Stimulated activated CD4-positive, alpha-beta T cell treated with anti-CD3 and anti-CD28 coated beads, Interleukin-4, amount 100 ng/mL, for 4 hours (primary cell): ENCODE data around the gene ANKLE2.

Experiments used
- DNase-seq, 2 experiments: peaks; one replicate each; pipeline ENCODE4 v3.0.0-alpha.2; 2020

Gene ANKLE2

DNA sequence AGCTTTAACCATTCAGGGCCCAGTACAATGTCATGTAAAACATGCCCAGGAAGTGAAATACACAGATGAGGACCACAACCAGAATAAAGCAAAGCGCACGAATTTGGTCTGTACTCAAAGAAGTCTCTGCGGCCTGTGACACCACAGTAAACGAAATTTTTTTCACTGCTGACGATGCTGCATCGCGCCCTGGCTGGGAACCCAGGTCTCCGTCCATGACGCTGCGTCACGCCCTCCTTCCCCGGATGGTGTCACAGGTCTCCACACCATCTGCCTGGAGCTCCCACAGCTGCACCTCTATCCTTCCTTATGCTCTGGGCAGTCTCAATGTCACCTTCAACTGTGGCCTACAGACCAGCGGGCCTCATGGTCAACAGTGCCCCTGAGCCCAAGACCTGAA, 17.8 kb downstream of the ANKLE2 start:
- no peak for DNase-seq

- no peak for DNase-seq
These were observed 20.0 kb downstream of the ANKLE2 start for GRCh38 chr12:132741620-132742019.

DNA sequence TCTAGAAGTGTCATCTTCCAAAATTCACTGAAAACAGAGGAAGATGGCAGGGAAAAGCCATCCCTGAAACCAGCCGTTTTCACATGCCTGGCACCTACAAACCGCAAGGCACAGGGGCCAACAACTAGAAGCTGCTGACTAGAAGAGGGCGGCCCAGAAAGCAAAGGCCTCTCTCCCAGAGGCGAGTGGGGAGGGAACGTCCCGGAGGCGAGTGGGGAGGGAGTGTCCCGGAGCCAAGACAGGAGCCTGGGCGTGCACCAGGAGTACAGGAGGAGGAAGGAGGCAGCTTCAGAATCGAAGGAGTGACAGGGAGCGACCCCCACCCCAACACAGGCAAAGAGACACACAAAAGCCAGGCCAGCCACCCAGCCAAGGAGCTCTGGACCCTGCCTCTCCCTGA, 21.0 kb downstream of the ANKLE2 start:
- DNase-seq, result no peak

DNA sequence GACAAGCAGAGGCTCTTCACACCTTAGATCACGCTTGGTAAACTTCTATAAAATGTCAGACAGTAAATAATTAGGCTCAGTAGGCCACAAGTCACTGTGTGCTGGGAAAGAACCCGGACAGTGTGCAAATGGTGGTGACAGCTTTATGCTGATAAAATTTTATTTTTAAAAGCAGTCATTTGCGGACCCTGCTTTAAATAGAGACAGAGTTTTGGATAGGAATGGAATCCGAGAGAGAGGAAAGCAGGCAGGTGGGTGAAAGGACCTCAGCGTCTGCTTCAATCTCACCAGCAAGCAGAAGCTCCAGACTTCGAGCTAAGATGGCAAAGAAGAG, 21.4 kb downstream of the ANKLE2 start:
- no peak for DNase-seq

GRCh38 chr12:132739600-132740312, 21.9 kb downstream of the ANKLE2 start:
- no peak for DNase-seq

GRCh38 chr12:132736913-132737312, 24.7 kb downstream of the ANKLE2 start:
- no peak for DNase-seq

DNA sequence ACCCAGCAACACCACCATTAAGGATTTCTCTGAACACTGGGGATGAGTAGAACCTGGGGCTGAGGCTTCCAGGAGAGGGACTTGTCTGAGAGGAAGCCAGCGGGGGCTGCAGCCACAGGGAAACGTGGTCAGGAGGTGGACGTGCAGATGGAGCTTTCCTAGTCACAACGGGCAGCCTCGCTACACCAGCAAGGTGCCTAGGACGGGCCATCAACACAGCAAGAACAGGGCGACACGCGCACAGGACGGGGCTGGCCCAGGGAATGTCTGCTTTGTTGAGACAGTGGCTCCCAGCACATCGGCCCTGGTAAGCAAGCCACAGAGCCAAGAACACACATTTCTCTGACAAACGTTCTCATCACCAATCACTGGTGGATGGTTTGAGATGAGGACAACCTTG, 25.3 kb downstream of the ANKLE2 start:
- no peak for DNase-seq

DNA sequence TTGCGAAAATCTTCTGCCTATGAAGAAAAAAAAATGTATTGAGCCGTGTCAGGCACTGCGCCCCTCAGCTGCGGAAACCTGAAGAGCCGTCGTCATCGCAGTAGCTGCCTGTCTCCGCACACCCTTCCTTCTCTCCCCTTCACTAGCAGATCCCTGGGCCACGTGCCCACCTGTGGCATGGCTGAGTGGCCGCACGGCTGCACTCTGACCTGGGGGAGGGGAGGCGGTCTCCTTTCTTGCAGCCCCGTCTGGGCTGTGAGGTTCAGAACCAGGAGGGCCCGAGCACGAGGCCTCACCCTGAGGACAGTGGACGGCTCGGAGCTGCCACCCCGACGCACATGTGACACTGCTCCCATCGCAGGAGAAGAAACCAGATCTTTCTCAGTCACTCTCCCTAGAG, 26.1 kb downstream of the ANKLE2 start:
- no peak for DNase-seq

GRCh38 chr12:132734206-132734605, 27.4 kb downstream of the ANKLE2 start:
- no peak for DNase-seq

DNA sequence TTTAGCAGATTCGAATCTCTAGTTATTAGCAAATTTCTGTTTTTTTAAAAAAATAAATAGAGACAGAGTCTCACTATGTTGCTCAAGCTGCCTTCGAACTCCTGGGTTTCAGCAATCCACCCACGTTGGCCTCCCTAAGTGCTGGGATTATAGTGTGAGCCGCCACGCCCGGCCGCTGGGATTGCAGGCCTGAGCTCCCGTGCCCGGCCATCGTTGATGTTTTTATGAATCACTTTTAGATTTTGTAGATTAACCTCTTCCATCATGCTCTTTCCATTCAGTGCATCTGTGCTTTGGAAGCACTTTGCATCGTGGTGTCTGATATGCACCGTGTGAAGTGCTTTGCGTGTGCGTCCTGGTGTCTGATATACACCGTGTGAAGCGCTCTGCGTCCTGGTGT, 30.1 kb downstream of the ANKLE2 start:
- DNase-seq, result no peak

GRCh38 chr12:132730353-132730752, 31.3 kb downstream of the ANKLE2 start:
- no peak for DNase-seq

GRCh38 chr12:132729541-132730320, 31.9 kb downstream of the ANKLE2 start:
- DNase-seq, result no peak

- no peak for DNase-seq
These were observed 33.1 kb downstream of the ANKLE2 start for GRCh38 chr12:132728502-132728901.

- no peak for DNase-seq
These were observed 34.4 kb downstream of the ANKLE2 start for GRCh38 chr12:132727091-132727794.

DNA sequence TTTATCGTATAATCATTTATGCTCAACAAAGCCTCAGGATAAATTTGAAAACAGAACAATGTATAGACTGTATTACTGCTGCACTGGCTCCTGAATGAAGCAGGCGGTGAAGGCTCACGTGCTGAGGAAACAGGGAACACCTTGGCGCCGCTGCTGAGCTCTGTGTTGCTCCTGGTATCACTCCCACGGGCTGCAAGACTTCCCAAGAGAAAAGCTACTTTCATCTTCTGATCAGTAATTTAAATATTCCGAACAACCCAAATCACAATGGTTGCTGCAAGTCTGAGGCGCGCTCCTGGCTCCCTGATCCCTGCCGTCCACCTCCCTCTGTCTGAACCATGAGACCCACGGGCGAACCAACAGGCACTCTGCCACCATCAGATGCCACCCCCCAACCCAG, 35.2 kb downstream of the ANKLE2 start:
- no peak for DNase-seq

GRCh38 chr12:132724506-132725241, 37.0 kb downstream of the ANKLE2 start:
- DNase-seq, result no peak

GRCh38 chr12:132723764-132724140, 37.9 kb downstream of the ANKLE2 start:
- DNase-seq, result no peak

GRCh38 chr12:132723015-132723763, 38.4 kb downstream of the ANKLE2 start:
- no peak for DNase-seq

DNA sequence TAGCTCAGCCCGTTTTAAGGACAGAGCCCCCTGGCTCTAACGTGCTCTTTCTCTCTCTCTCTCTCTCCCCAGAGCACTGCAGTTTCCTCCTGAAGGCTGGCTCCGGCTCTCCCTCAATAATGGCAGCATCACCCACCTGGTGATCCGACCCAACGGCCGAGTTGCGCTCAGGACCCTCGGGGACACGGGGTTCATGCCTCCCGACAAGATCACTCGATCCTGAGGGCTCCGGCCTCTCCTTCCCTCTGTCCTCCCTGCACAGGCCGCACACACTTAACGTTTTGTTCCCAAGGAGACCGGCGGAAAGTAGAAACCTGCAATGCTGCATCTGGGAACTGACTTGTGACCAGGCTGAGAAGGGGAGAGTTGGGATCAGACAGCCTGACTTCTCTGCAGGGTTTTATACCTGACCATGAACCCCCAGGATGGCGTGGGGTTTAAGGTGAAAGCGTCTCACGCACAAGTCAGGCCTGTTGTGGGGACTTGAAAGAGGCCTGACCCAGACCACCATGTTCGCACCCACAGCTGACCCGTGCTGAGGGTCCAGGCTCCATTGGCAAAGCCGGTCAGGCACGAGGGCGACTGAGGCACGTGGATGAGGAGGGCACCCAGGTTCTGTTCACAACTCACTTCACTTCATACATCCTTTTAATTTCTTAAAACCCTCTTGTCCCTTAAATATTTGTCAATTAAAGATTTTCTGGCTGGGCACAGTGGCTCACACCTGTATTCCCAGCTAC, 40.9 kb downstream of the ANKLE2 start:
- no peak for DNase-seq

DNA sequence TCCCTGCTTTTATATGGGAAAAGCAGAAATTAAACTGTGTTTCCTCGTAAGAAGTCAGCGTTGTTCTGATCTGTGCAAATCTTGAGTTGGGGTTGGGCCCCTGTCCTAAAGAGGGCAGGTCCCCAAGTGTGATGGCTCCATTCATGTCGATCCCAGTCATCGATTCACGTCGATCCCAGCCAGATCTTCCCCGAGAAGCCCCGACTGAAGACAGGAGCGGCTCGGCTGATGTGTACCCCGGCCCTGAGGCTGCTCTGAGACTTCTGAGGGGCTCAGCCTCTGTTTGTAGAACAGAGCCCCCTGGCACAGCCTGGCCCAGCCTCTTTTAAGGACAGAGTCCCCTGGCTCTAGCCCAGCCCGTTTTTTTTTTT, 41.7 kb downstream of the ANKLE2 start:
- DNase-seq, result no peak

GRCh38 chr12:132719141-132719953, 42.3 kb downstream of the ANKLE2 start:
- DNase-seq, result no peak
